ENCODE measurements around the gene FCN3. TPM values are rescaled to one million over a fixed set of nuclear protein-coding genes. Genes with fewer than 3 reads are reported as not detected.

The FCN3 gene
- total RNA-seq, 1 donor from 2014 or later = not detected

DNA sequence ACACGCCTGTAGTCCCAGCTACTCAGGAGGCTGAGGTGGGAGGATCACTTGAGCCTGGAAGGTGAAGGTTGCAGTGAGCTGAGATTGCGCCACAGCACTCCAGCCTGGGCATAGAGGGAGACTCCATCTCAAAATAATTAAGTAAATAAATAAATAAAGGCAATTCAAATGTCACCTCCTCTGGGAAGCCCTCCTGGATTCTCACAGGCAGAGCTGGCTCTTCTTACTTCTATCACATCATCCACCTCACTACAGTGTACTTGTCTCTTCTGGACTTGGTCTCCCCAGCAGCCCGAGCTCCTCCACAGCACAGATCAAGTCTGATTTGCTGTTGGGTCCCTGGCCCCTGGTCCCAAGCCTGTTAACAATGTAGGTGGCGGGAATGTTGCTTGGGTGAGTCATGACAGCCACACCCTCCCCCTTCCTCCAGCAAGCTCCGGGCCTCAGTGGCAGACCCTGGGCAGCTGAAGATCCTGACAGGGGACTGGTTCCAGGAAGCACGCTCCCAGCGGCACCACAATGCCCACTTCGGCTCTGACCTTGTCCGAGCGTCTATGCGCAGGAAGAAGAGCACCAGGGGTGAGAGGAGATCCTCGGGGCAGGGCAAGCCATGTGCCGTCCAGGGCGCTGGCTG is 27.5 kb downstream of the FCN3 start:
- ChIA-PET CTCF (interaction anchor here (1.5 to 2.1 kb wide), 2 partner anchors 19 to 51 kb away, joined by 3 to 6 read pairs; partner anchors contain the start of gene MAP3K6), POLR2A (interaction anchor here (0.6 kb wide), 1 partner anchor 35 kb away, joined by 5 read pairs; no protein-coding TSS in a partner anchor)
- Mint-ChIP-seq H3K9me3 (no peaks in the 10 kb centered on the region), H3K4me3 (no peak overlapping the region), H3K36me3 (ENCODE audit: low read depth) (peaks cover 33% of the 10 kb centered on the region), H3K27me3 (no peaks in the 10 kb centered on the region), H3K4me1 (peaks cover 40% of the 10 kb centered on the region), H3K27ac (no peak overlapping the region)
- TF ChIP-seq, protein P1, sequence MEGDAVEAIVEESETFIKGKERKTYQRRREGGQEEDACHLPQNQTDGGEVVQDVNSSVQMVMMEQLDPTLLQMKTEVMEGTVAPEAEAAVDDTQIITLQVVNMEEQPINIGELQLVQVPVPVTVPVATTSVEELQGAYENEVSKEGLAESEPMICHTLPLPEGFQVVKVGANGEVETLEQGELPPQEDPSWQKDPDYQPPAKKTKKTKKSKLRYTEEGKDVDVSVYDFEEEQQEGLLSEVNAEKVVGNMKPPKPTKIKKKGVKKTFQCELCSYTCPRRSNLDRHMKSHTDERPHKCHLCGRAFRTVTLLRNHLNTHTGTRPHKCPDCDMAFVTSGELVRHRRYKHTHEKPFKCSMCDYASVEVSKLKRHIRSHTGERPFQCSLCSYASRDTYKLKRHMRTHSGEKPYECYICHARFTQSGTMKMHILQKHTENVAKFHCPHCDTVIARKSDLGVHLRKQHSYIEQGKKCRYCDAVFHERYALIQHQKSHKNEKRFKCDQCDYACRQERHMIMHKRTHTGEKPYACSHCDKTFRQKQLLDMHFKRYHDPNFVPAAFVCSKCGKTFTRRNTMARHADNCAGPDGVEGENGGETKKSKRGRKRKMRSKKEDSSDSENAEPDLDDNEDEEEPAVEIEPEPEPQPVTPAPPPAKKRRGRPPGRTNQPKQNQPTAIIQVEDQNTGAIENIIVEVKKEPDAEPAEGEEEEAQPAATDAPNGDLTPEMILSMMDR (IDR thresholded peaks at IDR 0.05) = no peak
- intact Hi-C loops (cut with micrococcal nuclease) = loop anchor here (10.0 kb wide), 1 partner anchor 652 kb away; the partner anchor contains the start of gene ARID1A
- DNase-seq (no peak), ATAC-seq (ENCODE audit: low read depth) (no peak)

DNA sequence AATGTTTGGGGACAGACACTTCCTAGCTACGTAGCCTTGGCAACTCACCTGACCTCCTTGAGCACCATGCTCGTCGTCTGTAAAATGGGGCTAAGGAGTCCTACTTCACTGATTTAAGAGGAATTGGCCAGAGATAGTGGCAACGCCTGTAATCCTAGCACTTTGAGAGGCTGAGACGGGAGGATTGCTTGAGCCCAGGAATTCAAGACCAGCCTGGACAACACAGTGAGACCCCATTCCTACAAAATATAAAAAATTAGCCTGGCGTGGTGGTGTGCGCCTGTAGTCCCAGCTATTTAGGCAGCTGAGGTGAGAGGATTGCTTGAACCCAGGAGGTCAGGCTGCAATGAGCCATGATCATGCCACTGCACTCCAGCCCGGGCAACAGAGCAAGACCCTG is 28.3 kb downstream of the FCN3 start:
- intact Hi-C loops (cut with micrococcal nuclease) = loop anchor here (10.0 kb wide), 1 partner anchor 652 kb away; the partner anchor contains the start of gene ARID1A
- ChIA-PET CTCF (interaction anchor here (1.5 to 2.1 kb wide), 2 partner anchors 20 to 50 kb away, joined by 3 to 6 read pairs; partner anchors contain the start of gene MAP3K6), POLR2A (no interaction called here)
- Mint-ChIP-seq H3K9me3 (no peaks in the 10 kb centered on the region), H3K4me3 (no peak overlapping the region), H3K4me1 (peaks cover 45% of the 10 kb centered on the region), H3K27ac (no peak overlapping the region), H3K36me3 (ENCODE audit: low read depth) (peaks cover 30% of the 10 kb centered on the region), H3K27me3 (no peaks in the 10 kb centered on the region)
- TF ChIP-seq, protein P1 (IDR thresholded peaks at IDR 0.05) = no peak
- ATAC-seq (ENCODE audit: low read depth) (no peak), DNase-seq (no peak)

DNA sequence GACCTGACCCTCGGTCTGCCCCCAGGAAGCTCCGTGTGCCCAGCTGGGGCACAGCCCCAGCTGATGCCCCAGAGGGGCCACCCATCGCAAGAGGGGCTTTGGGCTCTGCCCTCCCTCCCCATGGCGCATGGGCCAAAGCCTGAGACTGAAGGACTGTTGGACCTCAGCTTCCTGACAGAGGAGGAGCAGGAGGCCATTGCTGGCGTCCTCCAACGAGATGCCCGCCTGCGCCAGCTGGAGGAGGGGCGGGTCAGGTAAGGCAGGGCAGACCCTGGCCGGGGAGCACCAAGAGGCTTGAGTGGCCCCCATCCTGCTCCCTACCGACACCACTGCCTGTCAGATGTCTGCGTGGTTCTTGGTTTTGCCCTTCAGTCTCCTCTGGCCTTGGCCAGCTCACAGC is 29.4 kb downstream of the FCN3 start:
- ChIA-PET CTCF (interaction anchor here (1.0 to 1.6 kb wide), 5 partner anchors 12 to 50 kb away, joined by 3 to 6 read pairs (median 4); partner anchors contain the start of gene MAP3K6), POLR2A (interaction anchor here (0.6 to 4.7 kb wide), 9 partner anchors 10 to 485 kb away, joined by 3 to 75 read pairs (median 4); partner anchors contain the start of genes PPP1R8 and WDTC1)
- intact Hi-C loops (cut with micrococcal nuclease) = loop anchor here (10.0 kb wide), 1 partner anchor 650 kb away; the partner anchor contains the start of gene ARID1A
- Mint-ChIP-seq H3K27me3 (no peaks in the 10 kb centered on the region), H3K27ac (peak overlapping the region; percentile 46), H3K9me3 (no peaks in the 10 kb centered on the region), H3K4me3 (no peak overlapping the region), H3K4me1 (peaks cover 56% of the 10 kb centered on the region), H3K36me3 (ENCODE audit: low read depth) (peaks cover 26% of the 10 kb centered on the region)
- DNase-seq (no peak), ATAC-seq (ENCODE audit: low read depth) (no peak)
- TF ChIP-seq, protein P1 (IDR thresholded peaks at IDR 0.05) = no peak

DNA sequence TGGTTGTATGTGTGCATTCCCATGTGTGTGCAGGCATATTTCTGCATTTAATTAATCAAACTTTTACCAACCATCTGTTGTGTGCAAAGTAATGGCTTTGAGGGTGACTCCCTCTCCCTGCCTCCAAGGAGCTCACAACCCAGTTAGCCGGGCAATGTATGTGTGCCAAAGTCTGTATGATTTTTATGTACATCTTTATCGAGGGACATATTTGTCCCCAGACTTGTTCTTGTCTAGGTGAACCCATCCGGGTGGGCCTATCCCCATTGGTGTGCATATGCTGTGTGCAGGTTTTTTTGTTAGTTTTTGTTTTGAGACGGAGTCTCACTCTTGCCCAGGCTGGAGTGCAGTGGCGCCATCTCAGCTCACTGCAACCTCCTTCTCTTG is 31.0 kb downstream of the FCN3 start:
- no peaks in the 10 kb centered on the region for H3K27me3 Mint-ChIP-seq
- ATAC-seq (ENCODE audit: low read depth) = no peak
- H3K4me3 Mint-ChIP-seq = peak overlapping the region; percentile 80
- no peaks in the 10 kb centered on the region for H3K9me3 Mint-ChIP-seq
- peak overlapping the region; percentile 87 for H3K27ac Mint-ChIP-seq
- intact Hi-C loops (cut with micrococcal nuclease) = loop anchor here (5.0 to 10.0 kb wide), 2 partner anchors 384 to 649 kb away; partner anchors contain the start of genes ARID1A and FAM76A
- no peak for DNase-seq
- H3K36me3 Mint-ChIP-seq (ENCODE audit: low read depth) = peaks cover 27% of the 10 kb centered on the region
- POLR2A ChIA-PET = interaction anchor here (0.6 to 4.7 kb wide), 5 partner anchors 11 to 44 kb away, joined by 3 to 75 read pairs (median 15); partner anchors contain the start of gene MAP3K6
- CTCF ChIA-PET = interaction anchor here (3.7 kb wide), 1 partner anchor 10 kb away, joined by 23 read pairs; no protein-coding TSS in a partner anchor
- H3K4me1 Mint-ChIP-seq = peaks cover 68% of the 10 kb centered on the region
- TF ChIP-seq, protein P1 (IDR thresholded peaks at IDR 0.05) = no peak
